Activated effector memory CD4-positive, alpha-beta T cell treated with Interleukin-2 at 50 U/mL for 16 hours (primary cell): ENCODE data around the gene CHAF1A.

ENCODE experiments used
- DNase-seq: peaks from one replicate; pipeline ENCODE4 v3.0.0-alpha.2; 2020

CHAF1A gene

DNA sequence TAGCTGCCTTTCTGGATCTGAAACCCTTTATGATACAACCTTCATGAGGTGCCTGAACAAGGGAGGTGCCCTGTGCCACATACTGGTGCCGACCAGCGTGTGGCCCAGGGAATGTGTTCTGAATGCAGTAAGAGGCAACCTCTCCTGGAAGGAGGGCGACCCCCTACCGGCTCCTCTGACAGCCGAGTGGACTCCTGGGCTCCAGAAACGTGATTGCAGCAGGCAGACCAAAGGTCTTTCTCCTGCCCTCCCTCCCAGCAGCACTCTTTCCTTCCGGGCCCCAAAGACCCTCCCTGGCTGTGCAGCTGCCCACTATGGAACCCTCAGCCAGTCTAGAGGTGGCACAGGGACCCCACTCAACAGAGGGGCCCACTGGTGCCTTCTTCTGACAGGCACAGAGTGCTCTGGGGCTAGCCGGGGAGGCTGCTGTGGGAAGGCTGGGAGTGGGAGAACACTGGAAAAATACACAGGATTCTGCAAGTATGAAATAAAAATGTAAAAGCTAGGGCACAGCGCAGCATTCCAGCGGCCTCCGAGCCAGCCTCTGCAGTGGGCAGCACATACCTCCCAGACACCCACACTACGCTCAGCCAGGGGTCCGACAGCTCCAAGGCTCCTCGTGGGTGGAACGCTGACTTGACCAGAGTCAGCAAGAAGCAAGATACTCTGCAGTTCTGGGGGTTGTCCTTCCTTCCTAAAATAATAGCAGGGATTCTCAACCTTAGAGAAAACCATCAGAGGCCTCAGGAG lies 17.0 kb upstream of the CHAF1A start:
- DNase-seq, result no peak

DNA sequence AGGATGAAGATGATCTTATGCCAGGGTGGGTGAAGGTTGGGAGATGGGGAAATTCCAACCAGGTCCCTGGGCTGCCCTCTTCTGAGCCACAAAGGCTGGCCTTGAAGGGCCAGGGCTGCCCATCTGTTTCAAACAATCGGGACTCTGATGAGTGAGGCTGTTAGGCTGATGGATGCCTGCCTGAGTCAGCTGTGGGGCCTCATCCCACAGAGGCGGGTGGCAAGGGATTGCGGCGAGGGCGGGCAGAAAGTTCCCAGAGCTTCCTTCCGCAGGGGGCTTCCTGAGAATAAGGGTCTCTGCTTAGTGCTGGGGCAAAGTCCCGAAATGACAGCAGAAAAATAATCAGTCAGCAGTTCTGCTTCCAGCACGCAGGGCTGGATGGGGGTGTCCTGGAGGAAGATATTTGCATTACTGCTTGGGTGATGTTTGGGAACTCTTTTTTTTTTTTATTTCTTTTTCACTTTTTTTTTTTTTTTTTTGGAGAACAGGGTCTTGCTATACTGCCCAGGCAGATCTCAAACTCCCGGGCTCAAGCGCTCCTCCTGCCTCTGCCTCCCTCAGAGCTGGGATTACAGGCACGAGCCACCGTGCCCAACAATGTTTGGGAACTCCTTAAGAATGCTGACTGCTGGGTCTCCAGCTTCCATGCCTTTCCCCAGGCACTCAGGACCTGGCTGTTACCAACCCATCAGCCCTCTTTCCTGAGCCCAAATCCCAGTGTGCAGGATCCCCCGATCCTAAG lies 16.2 kb upstream of the CHAF1A start:
- DNase-seq, result no peak

DNA sequence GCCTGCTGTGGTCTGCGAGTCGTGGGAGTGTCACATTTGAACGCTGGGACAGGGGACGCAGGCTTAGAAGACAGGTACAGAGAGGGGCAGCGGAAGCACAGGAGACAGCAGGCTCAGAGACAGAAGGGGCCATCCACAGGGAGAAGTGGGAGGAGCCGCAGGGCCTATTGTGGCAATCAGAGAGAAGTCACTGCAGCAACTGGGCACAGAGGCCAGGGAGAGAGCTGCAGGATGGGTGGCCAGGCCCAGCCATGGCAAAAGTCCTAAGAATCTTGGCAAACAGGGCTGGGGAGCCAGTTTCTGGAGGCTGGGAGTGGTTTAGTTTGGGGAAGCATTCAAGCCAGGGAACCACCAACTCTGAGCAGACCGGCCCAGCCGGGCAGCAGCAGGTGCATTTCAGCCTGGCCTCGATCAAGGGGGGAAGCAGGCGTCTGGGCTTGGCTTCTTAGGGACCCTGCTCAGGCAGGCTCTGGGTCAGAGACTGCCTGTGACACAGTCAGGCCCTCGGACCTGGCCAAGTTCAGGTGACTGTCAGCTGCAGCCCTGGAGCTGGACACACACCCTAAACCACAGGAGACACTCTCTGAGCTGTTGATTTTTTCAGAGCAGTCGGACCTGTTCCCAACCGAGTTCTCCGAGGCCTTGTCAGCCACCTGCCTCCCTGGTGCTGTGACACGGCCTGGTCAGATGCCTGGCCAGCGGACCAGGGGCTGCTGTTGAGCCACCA lies 13.9 kb upstream of the CHAF1A start:
- DNase-seq, result no peak

DNA sequence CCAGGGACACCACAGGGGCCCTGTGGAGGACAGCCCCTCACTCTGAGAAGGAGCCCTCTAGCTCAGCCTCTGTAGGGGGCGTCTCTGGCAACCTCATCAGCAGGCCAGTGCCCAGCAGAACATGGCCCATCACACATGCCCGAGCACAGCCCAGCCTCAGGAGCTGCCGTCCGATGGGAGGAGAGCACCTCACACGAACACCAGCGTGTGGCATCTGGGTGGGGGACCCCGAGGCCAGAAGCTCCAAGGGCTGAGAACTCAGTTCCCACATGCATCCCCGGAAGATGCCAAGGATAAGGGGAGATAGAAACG lies 13.4 kb upstream of the CHAF1A start:
- no peak for DNase-seq

DNA sequence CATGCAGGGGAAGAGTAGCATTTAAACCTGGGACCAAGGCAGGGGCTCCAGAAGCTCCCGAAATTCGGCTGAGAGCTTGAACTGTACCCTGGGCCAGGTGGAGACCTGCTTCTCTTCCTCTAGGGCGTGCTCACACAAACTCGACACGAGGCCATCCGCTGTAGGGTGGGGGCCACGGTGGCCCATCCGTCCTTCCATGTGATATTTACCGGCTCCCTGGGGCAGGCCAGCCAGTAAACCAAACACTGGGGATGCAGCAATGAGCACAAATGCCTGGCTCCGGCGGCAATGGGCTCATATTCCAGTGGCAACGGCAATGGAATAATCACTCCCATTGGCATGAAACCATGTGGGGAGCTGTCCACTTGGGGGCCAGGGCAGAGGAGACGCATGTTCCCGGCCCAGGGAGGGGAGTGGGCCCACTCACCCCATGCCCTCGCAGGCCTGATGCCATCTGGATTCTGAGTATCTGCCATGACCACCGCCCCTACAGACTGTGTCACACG lies 12.9 kb upstream of the CHAF1A start:
- DNase-seq, result no peak

DNA sequence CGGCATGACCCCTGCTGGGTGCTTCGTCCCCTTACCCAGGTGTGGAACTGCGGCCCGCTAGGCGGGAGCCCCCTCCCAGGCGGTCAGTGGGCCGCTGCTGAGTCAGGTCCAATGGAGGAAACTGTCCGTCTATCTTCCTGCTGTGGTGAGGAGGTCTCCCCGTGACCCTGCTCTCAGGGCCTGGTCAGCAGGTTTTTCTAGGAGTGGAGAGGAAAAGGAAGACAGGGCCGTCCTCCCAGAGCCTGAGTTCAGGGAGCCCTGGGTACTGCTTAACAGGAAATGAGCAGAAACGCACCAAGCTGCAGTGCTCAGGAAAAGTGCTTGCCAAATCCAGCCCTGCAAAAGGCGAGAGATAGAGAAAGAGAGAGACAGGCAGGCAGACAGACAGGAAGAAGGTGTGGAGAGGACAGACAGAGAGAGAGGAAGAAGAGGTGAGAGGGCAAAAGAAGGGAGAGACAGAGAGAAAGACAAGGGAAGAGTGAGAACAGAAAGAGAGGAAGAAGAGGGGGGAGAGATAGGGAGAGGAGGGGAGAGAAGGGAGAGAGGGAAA lies 12.3 kb upstream of the CHAF1A start:
- no peak for DNase-seq

DNA sequence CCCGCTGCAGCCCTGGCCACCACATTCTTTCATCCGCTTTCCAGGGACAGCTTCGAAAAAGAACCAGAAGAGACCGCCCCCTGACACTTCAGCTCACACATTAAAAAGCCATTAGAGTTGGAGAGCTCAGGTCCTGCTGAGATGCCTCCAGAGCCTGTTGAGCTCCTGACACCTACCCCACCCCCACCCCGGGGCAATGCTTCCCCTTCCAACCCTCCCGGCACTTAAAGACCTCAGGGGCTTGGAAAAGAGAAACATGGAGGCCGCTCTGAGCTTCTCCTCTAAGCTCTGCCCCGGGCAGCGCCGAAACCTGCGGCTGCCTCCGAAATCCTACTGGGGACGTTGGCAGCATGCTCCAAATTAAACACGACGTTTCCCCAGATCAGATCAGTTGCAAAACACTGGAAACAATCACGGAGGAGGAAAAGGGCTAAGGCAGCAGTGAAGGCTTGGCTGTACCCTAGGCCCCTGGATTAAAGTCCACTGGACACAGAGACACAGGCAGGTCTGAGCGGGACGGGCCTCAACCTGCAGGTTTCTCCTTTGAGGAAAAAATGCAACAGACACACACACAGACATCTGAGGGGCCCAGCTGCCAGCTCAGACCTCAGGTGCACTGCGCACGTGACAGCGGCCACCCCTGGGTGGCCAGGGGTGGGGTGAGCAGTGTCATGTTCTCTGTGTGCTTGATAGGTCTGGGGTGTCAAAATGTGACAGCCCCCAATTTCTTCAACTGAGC lies 11.7 kb upstream of the CHAF1A start:
- DNase-seq, result no peak

DNA sequence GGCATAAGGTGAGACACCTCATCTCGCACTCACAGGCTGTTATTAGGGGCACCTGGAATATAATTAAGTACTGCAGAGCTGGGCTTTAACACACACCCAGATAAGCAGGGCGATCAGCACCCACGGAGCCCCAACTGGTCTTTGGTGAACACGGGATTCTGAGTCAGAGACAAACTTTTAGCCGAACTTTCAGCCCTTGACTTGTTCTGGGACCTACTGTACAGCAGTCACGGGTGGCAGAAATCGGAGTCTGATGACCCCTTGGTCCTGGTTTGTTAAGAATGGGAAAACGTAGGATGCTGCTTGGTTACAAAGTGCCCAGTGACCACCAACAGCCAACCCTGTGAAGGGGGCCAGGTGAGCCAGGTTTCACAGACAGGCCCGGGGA lies 11.1 kb upstream of the CHAF1A start:
- DNase-seq, result no peak

DNA sequence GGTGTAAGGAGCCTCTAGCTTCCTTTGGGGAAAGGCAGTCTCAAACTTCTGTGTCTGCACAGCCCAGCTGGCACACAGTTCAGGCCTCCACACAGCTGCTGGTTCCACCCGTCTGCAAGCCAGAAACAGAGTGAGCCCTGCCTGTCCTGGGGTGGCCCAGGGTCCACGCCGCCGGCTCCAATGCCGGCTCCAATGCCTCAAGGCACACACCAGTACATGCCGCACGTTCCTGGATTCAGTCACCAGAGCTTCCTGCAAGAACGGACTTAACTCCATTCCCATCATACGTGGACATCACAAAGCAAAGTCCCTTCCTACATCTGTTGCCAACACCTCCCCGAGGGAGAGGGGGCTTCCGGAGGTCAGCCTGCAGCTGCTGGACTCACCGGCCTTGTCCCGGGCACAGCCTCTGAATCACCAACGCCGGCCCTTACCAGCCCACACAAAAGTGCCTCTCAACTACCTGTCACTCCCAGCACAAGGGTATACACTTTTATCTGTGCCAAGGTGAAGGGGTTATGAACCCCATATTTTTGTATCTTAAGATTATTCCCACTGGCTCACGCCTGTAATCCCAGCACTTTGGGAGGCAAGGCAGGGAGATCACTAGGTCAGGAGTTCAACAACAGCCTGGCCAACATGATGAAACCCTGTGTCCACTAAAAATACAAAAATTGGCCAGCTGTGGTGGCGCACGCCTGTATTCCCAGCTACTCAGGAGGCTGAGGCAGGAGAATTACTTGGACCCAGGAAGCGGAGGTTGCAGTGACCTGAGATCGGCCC lies 10.5 kb upstream of the CHAF1A start:
- no peak for DNase-seq

DNA sequence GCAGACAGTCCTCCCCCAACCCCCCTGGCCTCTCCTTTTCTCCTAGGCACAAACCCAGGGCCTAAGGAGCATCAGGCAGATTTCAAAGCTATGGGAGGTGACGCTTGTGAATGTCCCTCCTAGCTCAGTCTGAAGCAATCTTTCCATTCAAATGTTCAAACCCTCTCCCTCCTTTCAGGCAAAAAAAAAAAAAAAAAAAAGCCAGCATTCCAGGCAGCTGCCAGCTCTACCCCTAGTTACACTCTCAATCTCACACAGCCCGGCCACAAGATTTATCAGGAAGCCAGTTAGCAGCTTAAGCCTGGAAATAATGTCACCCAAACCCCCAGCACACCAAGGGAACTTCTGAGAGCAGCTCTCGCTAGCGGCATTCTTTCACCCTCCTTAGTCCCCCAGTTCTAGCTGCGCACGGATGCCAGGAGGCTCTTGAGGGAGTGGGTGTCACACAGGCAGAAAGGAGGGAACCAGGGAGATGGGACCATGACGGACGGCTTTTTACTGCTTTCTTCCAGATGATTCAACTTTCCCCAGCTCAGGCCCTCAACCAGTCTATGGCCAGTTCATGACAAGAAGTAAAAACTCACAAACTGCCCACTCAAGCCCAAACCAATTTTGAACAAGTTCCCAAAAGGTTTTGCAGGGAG lies 8.4 kb upstream of the CHAF1A start:
- DNase-seq, result no peak

DNA sequence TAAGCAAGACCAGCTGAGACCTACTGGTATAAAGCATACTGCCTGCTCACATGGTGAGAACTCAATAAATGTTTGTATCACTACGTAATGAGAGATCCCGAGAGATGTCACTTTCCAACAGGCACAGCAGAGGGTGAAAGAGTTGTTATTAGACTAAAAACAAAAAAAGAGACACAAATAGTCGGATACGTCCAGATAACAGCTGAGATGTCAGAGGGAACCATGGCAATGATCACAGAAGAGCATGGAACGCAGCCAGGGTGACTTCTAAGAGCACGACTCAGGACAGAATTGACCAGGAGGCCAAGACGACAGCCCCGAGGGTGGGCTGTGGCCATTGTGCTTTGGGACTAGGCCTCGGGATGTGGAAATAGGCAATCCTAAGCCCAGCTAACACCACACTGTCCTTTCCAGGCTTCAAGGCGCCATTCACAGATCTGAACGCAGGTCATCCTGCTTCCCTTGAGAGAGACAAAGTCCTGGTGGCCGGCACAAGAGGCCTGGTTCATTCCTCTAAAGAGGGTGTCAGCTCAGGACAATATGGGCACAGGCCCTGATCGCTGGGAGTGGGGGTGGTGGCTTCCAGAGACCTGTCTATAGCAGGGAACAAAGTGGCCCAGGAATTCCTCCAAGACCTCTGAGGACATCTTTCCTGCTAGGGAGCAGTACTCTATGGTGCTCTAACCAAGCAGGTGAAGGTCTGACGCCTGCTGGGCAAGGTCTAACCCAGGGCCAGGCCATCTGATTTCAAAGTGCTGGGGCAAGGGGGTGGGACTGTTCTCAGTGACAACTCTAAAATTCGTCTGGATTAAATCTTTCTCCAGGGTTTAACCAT lies 5.3 kb upstream of the CHAF1A start:
- no peak for DNase-seq

DNA sequence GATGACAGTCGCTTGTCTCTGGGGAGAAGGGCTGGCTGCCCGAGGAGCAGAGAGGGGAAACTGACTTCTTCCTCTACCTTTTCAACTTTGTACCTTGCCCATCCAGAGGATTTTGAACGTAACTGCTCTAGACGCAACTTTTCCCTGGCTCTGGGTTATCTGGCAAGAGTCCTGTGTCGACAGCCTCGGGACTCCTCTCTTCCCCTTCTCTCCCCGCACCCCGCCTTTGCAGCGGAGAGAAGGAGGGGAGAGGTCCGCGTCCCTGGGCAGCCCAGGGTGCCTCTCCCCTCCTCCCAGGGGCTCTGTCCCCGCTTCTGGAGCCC lies 2.7 kb upstream of the CHAF1A start:
- no peak for DNase-seq

DNA sequence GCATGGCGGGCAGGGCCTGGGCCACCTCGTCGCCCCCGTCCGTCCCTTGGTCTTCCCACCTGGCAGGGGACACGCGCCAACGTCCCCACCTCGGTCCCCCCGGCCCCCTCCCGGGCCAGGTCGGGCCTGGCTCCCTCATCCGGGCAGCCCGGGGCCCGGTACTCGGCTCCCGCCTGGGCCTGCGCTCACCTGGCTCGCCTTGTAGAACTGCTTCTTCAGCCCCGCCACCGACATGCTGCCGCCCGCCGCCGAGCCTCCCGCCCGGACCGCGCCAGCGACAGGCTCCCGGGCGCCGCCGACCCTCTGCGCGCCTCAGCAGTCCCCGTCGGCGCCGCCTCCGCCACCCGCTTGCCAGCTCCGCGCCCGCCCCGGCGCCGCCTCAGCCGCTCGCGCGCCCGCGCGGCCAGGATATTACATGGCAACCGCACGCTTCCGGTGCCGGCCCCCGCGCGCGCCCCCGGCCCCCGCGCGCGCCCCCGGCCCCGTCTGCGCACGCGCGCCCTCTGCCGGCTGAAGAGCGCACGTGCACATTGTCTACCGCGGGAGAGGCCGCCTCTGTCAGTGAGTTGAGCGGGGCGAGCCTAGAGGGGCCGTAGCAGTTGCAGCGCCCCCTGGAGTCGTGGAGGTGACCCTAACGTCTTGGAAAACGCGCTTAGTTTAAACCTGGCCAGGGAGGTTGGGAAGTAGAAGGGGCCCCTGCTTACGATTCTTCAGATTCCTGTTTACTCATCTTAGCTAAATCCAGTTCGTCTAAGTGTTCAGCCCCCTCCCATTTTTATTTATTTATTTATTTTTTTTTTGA lies 2.1 kb upstream of the CHAF1A start, which contains the start of gene SH3GL1:
Gene SH3GL1 (minus strand): TSS at position 413 of the 802 bp plus-strand sequence. CDS start 179 bp downstream, at position 234.
- peak; percentile 86 for DNase-seq

DNA sequence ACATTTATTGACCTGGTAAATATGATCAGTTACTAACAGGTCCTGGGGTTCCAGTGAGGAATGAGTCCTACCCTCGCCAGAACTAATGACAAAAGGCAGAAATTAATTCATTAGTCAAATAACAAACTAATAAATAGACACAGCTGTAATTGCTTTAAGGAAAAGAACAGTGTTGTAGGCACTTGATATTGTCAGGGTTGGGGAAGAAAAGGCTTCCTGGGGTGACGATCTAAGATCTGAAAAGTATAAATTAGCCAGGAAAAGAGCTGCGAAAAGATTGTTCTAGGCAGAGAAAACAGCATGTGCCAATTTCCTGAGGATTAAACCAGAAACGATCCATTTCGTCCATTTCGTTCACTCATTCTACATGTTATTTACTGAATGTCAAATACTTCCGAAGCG lies 670 bp upstream of the CHAF1A start:
- DNase-seq, result no peak

DNA sequence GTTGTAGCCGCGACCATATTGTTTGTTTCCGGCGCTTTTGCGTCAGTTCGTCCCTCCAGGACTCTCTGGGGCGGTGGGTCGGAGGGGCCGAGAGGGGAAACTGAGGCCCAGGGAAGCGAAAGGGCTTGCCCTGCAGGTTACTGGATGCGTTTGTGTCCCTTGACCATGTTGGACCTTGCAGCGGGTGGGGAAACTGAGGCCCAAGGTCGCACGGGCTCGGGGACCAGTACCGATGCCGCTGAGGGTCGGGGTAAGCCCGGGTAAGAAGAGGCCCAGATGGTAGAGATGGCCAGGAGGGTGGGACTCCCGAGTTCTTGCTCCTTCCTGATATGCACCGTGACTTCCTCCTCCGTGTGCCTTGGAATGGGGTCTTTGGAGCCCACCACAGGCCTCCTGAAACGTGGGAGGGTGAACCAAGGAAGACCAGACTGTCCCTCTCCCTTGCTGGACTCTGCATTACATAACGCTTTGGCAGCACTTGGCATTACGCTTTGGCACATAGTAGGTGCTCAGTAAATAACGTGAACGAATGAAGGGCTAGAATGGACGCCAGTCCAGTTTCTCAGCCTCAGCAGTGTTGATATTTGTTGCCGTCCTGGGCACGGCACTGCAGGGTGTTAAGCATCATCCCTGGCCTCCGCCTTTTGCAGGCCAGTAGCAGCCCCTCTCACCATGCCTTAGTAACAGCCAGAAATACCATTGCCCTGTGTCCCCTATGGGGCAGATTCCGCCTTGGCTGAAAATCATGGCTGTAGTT lies 743 bp downstream of the CHAF1A start:
- DNase-seq, result no peak

DNA sequence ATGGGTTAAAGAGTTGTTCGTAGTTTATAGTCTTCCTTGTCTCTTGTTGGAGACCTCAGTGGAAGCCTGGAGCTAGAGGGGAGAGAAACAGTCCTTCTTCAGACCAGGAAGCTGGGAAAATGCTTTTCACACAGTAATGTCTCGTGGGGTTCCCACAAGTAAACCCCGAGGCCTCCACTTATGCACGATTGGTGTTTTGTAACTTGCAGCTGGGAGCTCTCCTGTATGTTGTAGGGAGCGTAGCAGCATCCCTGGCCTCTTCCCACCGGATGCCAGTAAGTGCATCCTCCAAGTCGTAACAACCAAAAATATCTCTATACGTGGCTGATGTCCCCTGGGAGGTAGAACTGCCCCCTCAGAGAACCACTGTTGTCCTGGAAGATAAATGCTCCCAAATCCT lies 3.5 kb downstream of the CHAF1A start:
- no peak for DNase-seq

DNA sequence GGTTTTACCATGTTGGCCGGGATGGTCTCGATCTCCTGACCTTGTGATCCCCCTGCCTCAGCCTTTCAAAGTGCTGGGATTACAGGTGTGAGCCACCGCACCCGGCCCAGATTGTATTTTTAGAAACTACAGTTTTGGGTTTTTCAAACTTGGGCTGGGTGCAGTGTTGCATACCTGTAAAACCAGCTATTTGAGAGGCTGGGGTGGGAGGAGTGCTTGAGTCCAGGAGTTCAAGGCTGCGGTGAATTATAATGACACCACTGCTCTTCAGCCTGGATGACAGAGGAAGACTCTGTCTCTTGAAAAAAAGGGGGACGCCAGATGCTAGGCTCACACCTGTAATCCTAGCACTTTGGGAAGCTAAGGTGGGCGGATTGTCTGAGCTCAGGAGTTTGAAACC lies 4.2 kb downstream of the CHAF1A start:
- no peak for DNase-seq

DNA sequence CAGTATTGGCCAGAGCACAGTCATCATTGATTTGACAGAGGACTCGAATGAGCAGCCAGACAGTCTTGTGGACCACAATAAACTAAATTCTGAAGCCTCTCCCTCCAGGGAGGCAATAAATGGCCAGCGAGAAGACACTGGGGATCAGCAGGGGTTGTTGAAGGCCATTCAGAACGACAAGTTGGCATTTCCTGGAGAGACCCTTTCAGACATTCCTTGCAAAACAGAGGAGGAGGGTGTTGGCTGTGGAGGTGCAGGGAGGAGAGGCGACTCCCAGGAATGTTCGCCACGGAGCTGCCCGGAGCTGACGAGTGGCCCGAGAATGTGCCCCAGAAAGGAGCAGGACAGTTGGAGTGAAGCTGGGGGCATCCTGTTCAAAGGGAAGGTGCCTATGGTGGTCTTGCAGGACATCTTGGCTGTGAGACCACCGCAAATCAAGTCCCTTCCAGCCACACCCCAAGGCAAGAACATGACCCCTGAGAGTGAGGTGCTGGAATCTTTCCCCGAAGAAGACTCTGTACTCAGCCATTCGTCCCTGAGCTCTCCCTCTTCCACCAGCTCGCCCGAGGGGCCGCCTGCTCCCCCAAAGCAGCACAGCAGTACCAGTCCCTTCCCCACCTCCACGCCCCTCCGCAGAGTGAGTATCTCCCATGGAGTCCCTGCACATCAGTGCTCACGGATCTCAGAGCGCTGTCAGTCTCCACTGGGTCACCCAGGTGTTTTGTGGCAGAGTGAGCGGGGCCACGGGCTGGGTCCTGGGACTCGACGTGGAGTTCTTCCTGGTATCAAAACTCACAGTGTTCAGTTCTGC lies 6.9 kb downstream of the CHAF1A start:
- no peak for DNase-seq
